Fibroblast of mammary gland (primary cell): ENCODE measurements around the gene YKT6.
A peak's percentile ranks its signal among the peaks of the same experiment; 100 is the strongest.
"Not testable (repeated sequence)": the region's sequence is repeated elsewhere in the genome, so short reads cannot be mapped to it uniquely, and the experiment has no call there.

Source experiments
- DNase-seq: peaks from one replicate; pipeline ENCODE4 v3.0.0-alpha.2; 2010; ENCODE audit warnings: low read depth
- H3K4me3 ChIP-seq: 2 replicates; pipeline ENCODE4 v1.5.1; 2011; ENCODE audit warnings: low read depth, mild to moderate bottlenecking, low read length, moderate library complexity; ENCODE audit not compliant: control insufficient read depth
- CTCF ChIP-seq: conservative IDR thresholded peaks from 2 replicates; pipeline ENCODE4 v1.5.1; 2011; ENCODE audit warnings: low read depth, low read length, inconsistent platforms; ENCODE audit not compliant: control insufficient read depth, insufficient read depth

The YKT6 gene

DNA sequence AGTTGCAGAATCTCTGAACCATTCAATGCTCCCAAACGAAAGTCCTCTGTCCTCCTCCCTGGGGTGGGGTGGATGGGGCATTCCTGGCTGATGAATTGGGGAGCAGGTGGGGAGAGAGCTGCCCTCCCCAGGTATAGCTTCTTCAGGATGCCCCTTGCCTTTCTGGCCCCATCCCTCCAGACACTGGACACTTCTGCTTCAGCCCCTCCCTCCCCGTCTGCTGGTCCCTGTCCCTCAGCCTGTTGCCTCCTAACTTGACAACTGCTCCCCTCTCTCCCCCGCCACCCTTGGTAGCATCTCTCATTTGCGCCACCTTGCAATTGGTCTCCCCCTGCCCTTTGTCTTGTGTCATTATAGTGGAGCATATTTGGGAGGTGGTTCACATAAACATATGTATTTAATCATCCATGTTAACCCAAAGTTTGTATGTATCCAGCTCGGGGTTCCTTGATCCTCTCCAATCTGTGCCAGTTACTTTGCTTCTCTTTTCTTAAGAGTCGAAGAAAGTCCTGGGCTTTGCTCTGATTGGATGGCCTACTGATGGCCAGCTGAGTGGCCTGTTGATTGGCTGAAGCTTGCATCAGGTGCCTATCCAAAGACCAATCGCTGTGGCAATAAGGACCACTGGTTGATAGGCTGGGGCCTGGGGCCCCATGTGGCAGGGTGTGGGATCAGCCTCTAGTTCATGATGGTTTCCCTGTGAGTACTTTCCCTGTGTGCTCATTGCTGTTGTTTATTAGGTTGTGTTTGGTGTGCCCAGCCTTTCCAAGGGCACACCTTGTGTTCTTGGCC is 7.6 kb upstream of the YKT6 start:
- DNase-seq, result no peak
- no peak overlapping the region for H3K4me3 ChIP-seq
- no peak for TF ChIP-seq CTCF

GRCh38 chr7:44194069-44194468 is 6.7 kb upstream of the YKT6 start:
- peak; percentile 65 for DNase-seq
- no peak for TF ChIP-seq CTCF
- H3K4me3 ChIP-seq, result no peak overlapping the region

- DNase-seq, result no peak
- no peak for TF ChIP-seq CTCF
- H3K4me3 ChIP-seq, result no peak overlapping the region
Observed at GRCh38 chr7:44194562-44195145, 6.1 kb upstream of the YKT6 start.

GRCh38 chr7:44195889-44196288 is 4.9 kb upstream of the YKT6 start:
- peak; percentile 33 for DNase-seq
- TF ChIP-seq CTCF, result no peak
- H3K4me3 ChIP-seq, result no peak overlapping the region

GRCh38 chr7:44196450-44196872 is 4.3 kb upstream of the YKT6 start:
- peak; percentile 64 for DNase-seq
- peak; percentile 90 for TF ChIP-seq CTCF

GRCh38 chr7:44197474-44197873 is 3.3 kb upstream of the YKT6 start:
- TF ChIP-seq CTCF, result no peak
- no peak overlapping the region for H3K4me3 ChIP-seq
- DNase-seq, result no peak

More at GRCh38 chr7:44196450-44196872, 4.3 kb upstream of the YKT6 start:
- H3K4me3 ChIP-seq, result no peak overlapping the region

DNA sequence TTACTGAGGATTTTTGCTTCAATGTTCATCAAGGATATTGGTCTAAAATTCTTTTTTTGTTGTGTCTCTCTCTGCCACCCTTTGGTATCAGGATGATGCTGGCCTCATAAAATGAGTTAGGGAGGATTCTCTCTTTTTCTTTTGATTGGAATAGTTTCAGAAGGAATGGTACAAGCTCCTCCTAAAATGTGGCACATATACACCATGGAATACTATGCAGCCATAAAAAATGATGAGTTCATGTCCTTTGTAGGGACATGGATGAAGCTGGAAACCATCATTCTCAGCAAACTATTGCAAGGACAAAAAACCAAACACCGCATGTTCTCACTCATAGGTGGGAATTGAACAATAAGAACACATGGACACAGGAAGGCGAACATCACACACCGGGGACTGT is 615 bp upstream of the YKT6 start:
- H3K4me3 ChIP-seq, DNase-seq: not testable (repeated sequence)
